GM21723 (cell line): ENCODE data around the gene MYH9.
A peak's percentile ranks its signal among the peaks of the same experiment; 100 is the strongest.
"Not testable (repeated sequence)": the region's sequence is repeated elsewhere in the genome, so short reads cannot be mapped to it uniquely, and the experiment has no call there.

Source experiments
- ATAC-seq: cut with Tn5 transposase; IDR thresholded peaks from one replicate; pipeline ENCODE4 v1.9.1; 2021; ENCODE audit warnings: mild to moderate bottlenecking, moderate library complexity; ENCODE audit not compliant: unreplicated experiment

MYH9 gene

GRCh38 chr22:36387959-36388726 lies at the start of gene MYH9:
TSS of gene MYH9 (minus strand) at chr22:36387967. CDS start at chr22:36349236, 38,731 bp downstream.
- ATAC-seq, result peak; percentile 65

GRCh38 chr22:36435516-36436415 lies 48.0 kb upstream of the MYH9 start:
- ATAC-seq, result peak; percentile 66

GRCh38 chr22:36433318-36434231 lies 45.8 kb upstream of the MYH9 start:
- ATAC-seq, result no peak

- no peak for ATAC-seq
Observed at GRCh38 chr22:36432592-36433317, 45.0 kb upstream of the MYH9 start.

GRCh38 chr22:36431977-36432376 lies 44.2 kb upstream of the MYH9 start:
- ATAC-seq, result no peak

GRCh38 chr22:36430863-36431262 lies 43.1 kb upstream of the MYH9 start:
- ATAC-seq, result no peak

- not testable (repeated sequence) for ATAC-seq
Observed at GRCh38 chr22:36427952-36428351, 40.2 kb upstream of the MYH9 start.

- no peak for ATAC-seq
Observed at GRCh38 chr22:36425977-36426523, 38.3 kb upstream of the MYH9 start.

- no peak for ATAC-seq
Observed at GRCh38 chr22:36424901-36425579, 37.3 kb upstream of the MYH9 start.

GRCh38 chr22:36424466-36424865 lies 36.7 kb upstream of the MYH9 start:
- ATAC-seq, result not testable (repeated sequence)

GRCh38 chr22:36423461-36424404 lies 36.0 kb upstream of the MYH9 start:
- no peak for ATAC-seq

- no peak for ATAC-seq
Observed at GRCh38 chr22:36422287-36423014, 34.7 kb upstream of the MYH9 start.

- no peak for ATAC-seq
Observed at GRCh38 chr22:36419912-36420882, 32.4 kb upstream of the MYH9 start.

- ATAC-seq, result no peak
Observed at GRCh38 chr22:36419177-36419911, 31.6 kb upstream of the MYH9 start.

- ATAC-seq, result no peak
Observed at GRCh38 chr22:36417281-36417686, 29.5 kb upstream of the MYH9 start.
